Heart left ventricle (tissue), 13 donors: Measurements from ENCODE around the gene CDKN3.

Experiments used
- POLR2A ChIP-seq, 2 donors: fragments of 450-650 bp; IDR thresholded peaks; one replicate each; pipeline ENCODE4 v1.6.1; 2017; ENCODE audit warnings: antibody characterized with exemption in 2 of 2, mild to moderate bottlenecking in 2 of 2, moderate library complexity in 2 of 2
- TF ChIP-seq, protein P1 (sequence below), 12 donors: fragments of 200-600 bp; sonication (generic) in 4 of 12; IDR thresholded peaks; one replicate each; pipeline versions ENCODE4 v1.5.0 to v1.8.0; 2018 to 2022; ENCODE audit warnings: antibody characterized with exemption in 12 of 12, mild to moderate bottlenecking in 5 of 12
- donor health status: ischemic (EF 13 %, LVEDD 7.1; RV severe dilation, severe dysfunction).
- donor health status: DM: no; HTN: yes; CAD: no.
- donor health status: DM: no; HTN: no; CAD: no.
- donor health status: ischemic (EF 25% LVEDD 6.9; RV normal size, moderate dysfunction).
- donor health status: ischemic (EF 25% LVEDD 5.7; RV mildly dilated, moderate dysfunction).
- donor health status: ischemic (EF 35%, LVEDD 5.7; RV mildly dilated, moderate dysfunction).
- donor health status: nonischemic (EF 11% LVEDD 7.7; RV severe dilation, severe dysfunction).
- donor health status: DM: yes; HTN: yes; CAD: no.
- donor health status: PGD.
- donor health status: ischemic (EF 29% LVEDD 5.4; RV normal size, mild dysfunction).
- donor health status: nonischemic (EF 23%, LVEDD 6.1; RV moderate dilation, normal function).

DNA sequence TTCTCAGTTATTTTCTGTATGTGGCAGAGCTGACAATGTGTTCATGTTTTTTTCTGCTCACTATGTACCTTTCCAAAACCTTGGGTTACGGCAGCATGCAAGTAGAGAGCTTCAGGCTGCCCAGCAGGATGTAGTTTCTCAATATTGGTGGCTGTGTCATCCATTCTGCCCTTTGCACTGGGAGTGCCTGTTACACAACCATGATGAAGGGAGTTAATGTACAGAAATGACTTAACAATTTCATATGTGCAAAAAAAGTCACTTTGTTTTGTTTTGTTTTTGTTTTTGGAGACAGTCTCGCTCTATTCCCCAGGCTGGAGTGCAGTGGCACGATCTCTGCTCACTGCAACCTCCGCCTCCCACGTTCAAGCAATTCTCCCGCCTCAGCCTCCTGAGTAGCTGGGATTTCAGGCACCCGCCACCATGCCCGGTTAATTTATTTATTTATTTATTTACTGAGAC, 50.5 kb downstream of the CDKN3 start:
- TF ChIP-seq, protein P1, sequence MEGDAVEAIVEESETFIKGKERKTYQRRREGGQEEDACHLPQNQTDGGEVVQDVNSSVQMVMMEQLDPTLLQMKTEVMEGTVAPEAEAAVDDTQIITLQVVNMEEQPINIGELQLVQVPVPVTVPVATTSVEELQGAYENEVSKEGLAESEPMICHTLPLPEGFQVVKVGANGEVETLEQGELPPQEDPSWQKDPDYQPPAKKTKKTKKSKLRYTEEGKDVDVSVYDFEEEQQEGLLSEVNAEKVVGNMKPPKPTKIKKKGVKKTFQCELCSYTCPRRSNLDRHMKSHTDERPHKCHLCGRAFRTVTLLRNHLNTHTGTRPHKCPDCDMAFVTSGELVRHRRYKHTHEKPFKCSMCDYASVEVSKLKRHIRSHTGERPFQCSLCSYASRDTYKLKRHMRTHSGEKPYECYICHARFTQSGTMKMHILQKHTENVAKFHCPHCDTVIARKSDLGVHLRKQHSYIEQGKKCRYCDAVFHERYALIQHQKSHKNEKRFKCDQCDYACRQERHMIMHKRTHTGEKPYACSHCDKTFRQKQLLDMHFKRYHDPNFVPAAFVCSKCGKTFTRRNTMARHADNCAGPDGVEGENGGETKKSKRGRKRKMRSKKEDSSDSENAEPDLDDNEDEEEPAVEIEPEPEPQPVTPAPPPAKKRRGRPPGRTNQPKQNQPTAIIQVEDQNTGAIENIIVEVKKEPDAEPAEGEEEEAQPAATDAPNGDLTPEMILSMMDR (IDR thresholded peaks at IDR 0.05): no peak
- no peak for TF ChIP-seq POLR2A (IDR thresholded peaks at IDR 0.05)
